Measurements from ENCODE around the gene CDON.

GRCh38 chr11:126072141-126072741, 9.6 kb upstream of the CDON start:
- TF ChIP-seq CTCF (IDR thresholded peaks at IDR 0.05) (no peak), POLR2AphosphoS5 (IDR thresholded peaks at IDR 0.05) (no peak), EP300 (IDR thresholded peaks at IDR 0.05) (no peak)
